GM12878 (cell line): ENCODE results near the gene FADS3. TPM values are rescaled to one million over a fixed set of nuclear protein-coding genes. Genes with fewer than 3 reads are reported as not detected.

Experiments used
- ATAC-seq: fragments of 200-7000 bp; cut with Tn5 transposase; 3 replicates; pipeline ENCODE4 v1.9.1; 2020; ENCODE audit warnings: mild to moderate bottlenecking, moderate library complexity
- BruUV-seq: library from RNA; stranded (reverse); fragments of 400-500 nt; replicated peaks from 2 replicates; lab custom pipeline; 2021; lab: Mats Ljungman, UMichigan
- CTCF ChIA-PET: fragments of 300-600 bp; sonication (Branson Sonifier 250); formaldehyde crosslinking; extraction: SDS; loops from one replicate; lab custom pipeline; 2021; ENCODE audit warnings: inconsistent platforms; lab: Yijun Ruan, JAX
- POLR2A ChIA-PET: fragments of 350-600 bp; formaldehyde crosslinking; extraction: SDS; loops from one replicate; lab custom pipeline; 2021; ENCODE audit warnings: inconsistent platforms; lab: Charles Lee
- RAD21 ChIA-PET: fragments of 300-600 bp; sonication (Branson Sonifier 250); formaldehyde crosslinking; loops from one replicate; lab custom pipeline; 2023; ENCODE audit warnings: antibody characterized with exemption; ENCODE audit not compliant: unreplicated experiment; lab: Charles Lee
- SMC1A ChIA-PET: fragments of 300-600 bp; sonication (Branson Sonifier 250); formaldehyde crosslinking; loops from one replicate; lab custom pipeline; 2023; ENCODE audit not compliant: unreplicated experiment, uncharacterized antibody; lab: Charles Lee
- DNase-seq: peaks from one replicate; pipeline ENCODE4 v3.0.0-alpha.2; 2011; ENCODE audit warnings: low read depth, low spot score
- FAIRE-seq: peaks from 3 replicates; lab custom pipeline; 2011; peaks lifted over from hg19 to GRCh38; lab: Jason Lieb, UNC
- H2AFZ ChIP-seq: 2 replicates; pipeline ENCODE4 v1.6.0; 2011; ENCODE audit warnings: low read depth, low read length, control low read depth; ENCODE audit not compliant: control insufficient read depth
- H3K27ac ChIP-seq: 2 replicates; pipeline ENCODE4 v1.5.1; 2011; ENCODE audit warnings: control low read depth; ENCODE audit not compliant: control insufficient read depth, insufficient read depth
- H3K27me3 ChIP-seq, 2 experiments: replicated peaks in 1 of 2; 2 replicates each; pipeline versions ENCODE4 v1.6.0 to v1.6.1; 2011; ENCODE audit warnings: low read length in 1 of 2; ENCODE audit not compliant: control insufficient read depth in 2 of 2, insufficient read depth in 2 of 2
- H3K36me3 ChIP-seq, 2 experiments: 2 replicates each; pipeline ENCODE4 v1.5.1; 2011; ENCODE audit warnings: low read length in 1 of 2; ENCODE audit not compliant: control insufficient read depth in 2 of 2, insufficient read depth in 2 of 2
- H3K4me1 ChIP-seq: 2 replicates; pipeline ENCODE4 v1.6.1; 2011; ENCODE audit warnings: mild to moderate bottlenecking, low read length, moderate library complexity, mixed read lengths; ENCODE audit not compliant: control insufficient read depth, insufficient read depth
- H3K4me2 ChIP-seq: 2 replicates; pipeline ENCODE4 v1.6.0; 2011; ENCODE audit warnings: control low read depth; ENCODE audit not compliant: control insufficient read depth, insufficient read depth
- H3K4me3 ChIP-seq: fragments of 200-600 bp; sonication (generic); 2 replicates; pipeline ENCODE4 v1.5.1; 2016
- H3K79me2 ChIP-seq: 2 replicates; pipeline ENCODE4 v1.6.0; 2011; ENCODE audit warnings: low read length; ENCODE audit not compliant: control insufficient read depth, insufficient read depth
- H3K9ac ChIP-seq: 2 replicates; pipeline ENCODE4 v1.8.0; 2011; ENCODE audit warnings: low read length, control low read depth, mixed read lengths; ENCODE audit not compliant: control insufficient read depth, insufficient read depth
- H3K9me3 ChIP-seq: replicated peaks from 3 replicates; pipeline ENCODE4 v1.5.1; 2011; ENCODE audit warnings: mild to moderate bottlenecking, low read length; ENCODE audit not compliant: control insufficient read depth, insufficient read depth
- H4K20me1 ChIP-seq: 2 replicates; pipeline ENCODE4 v1.6.0; 2011; ENCODE audit not compliant: control insufficient read depth, insufficient read depth
- ASH2L ChIP-seq: fragments of 300-600, 200-600 bp; sonication (generic); IDR thresholded peaks from 2 replicates; pipeline ENCODE4 v1.6.1; 2017; ENCODE audit warnings: low read depth, mild to moderate bottlenecking, borderline replicate concordance
- CEBPB ChIP-seq, 2 experiments: fragments of 150-350 bp in 1 of 2; IDR thresholded peaks; 2 replicates each; pipeline ENCODE4 v1.6.1; 2012 to 2014; ENCODE audit warnings: low read depth in 2 of 2, low read length in 2 of 2, borderline replicate concordance in 1 of 2, inconsistent platforms in 1 of 2
- CHD2 ChIP-seq: IDR thresholded peaks from 2 replicates; pipeline ENCODE4 v1.6.1; 2011; ENCODE audit warnings: low read depth, low read length, improper control_type of control experiment, borderline replicate concordance
- IKZF1 ChIP-seq: fragments of 450-650 bp; conservative IDR thresholded peaks from 2 replicates; pipeline ENCODE4 v1.6.1; 2017; ENCODE audit warnings: antibody characterized with exemption, mild to moderate bottlenecking
- IKZF2 ChIP-seq, 2 experiments: fragments of 450-650 bp; IDR thresholded peaks; 2 replicates each; pipeline ENCODE4 v1.6.1; 2017; ENCODE audit warnings: mild to moderate bottlenecking in 2 of 2, moderate library complexity in 2 of 2
- NFYB ChIP-seq: IDR thresholded peaks from 2 replicates; pipeline ENCODE4 v1.6.1; 2011; ENCODE audit warnings: low read depth, mild to moderate bottlenecking, low read length, improper control_type of control experiment, moderate library complexity; ENCODE audit not compliant: insufficient read depth
- NR2C2 ChIP-seq: IDR thresholded peaks from 2 replicates; pipeline ENCODE4 v1.6.1; 2011; ENCODE audit warnings: borderline replicate concordance, low read depth; ENCODE audit not compliant: control insufficient read depth, insufficient read length
- REST ChIP-seq: IDR thresholded peaks from 2 replicates; pipeline ENCODE4 v1.6.1; 2012; ENCODE audit warnings: mild to moderate bottlenecking, low read depth, low read length
- SIN3A ChIP-seq: IDR thresholded peaks from 2 replicates; pipeline ENCODE4 v1.6.1; 2012; ENCODE audit warnings: low read depth, low read length, improper control_type of control experiment
- SKIL ChIP-seq: fragments of 450-650 bp; IDR thresholded peaks from 2 replicates; pipeline ENCODE4 v1.6.1; 2017; ENCODE audit warnings: mild to moderate bottlenecking, low read depth, inconsistent platforms; ENCODE audit not compliant: poor library complexity, severe bottlenecking
- SMAD5 ChIP-seq: IDR thresholded peaks from 2 replicates; pipeline ENCODE4 v1.6.1; 2016; ENCODE audit warnings: antibody characterized with exemption, low read depth
- ZBTB40 ChIP-seq: fragments of 450-650 bp; IDR thresholded peaks from 2 replicates; pipeline ENCODE4 v1.6.1; 2016; ENCODE audit warnings: mild to moderate bottlenecking, moderate library complexity, borderline replicate concordance
- ZNF274 ChIP-seq: IDR thresholded peaks from one replicate; pipeline ENCODE4 v1.8.0; 2011; ENCODE audit not compliant: insufficient read length, insufficient read depth
- ZNF384 ChIP-seq: IDR thresholded peaks from 2 replicates; pipeline ENCODE4 v1.6.1; 2012; ENCODE audit warnings: low read depth, mild to moderate bottlenecking, low read length, improper control_type of control experiment, borderline replicate concordance
- ZNF622 ChIP-seq: fragments of 450-650 bp; IDR thresholded peaks from 2 replicates; pipeline ENCODE4 v1.6.1; 2017; ENCODE audit warnings: mild to moderate bottlenecking, inconsistent platforms
- WGBS: methylation state at CpG from one replicate; pipeline ENCODE4 v1.1.6; 2016; ENCODE audit warnings: low lambda C conversion rate; ENCODE audit not compliant: insufficient replicate concordance, insufficient coverage; ENCODE audit errors: missing lambda C conversion rate; 5-methylcytosine and 5-hydroxymethylcytosine counted together
- in situ Hi-C: fragments of 300-500 bp; cut with MboI; formaldehyde crosslinking; loops from 9 replicates; pipeline ENCODE4 v1.14.3; 2018; ENCODE audit warnings: mixed read lengths
- intact Hi-C: fragments of 100-400 bp; cut with micrococcal nuclease; formaldehyde crosslinking; loops from one replicate; pipeline ENCODE4 v1.14.2; 2022; ENCODE audit not compliant: unreplicated experiment
- polyA plus RNA-seq, 11 experiments: library from polyadenylated mRNA; depleted of rRNA in 4 of 11; unstranded in 6 of 11; stranded (reverse) in 5 of 11; fragments of >200 nt; fragmentation: Nextera tagmentation in 4 of 11; fragmentation: Illumina TruSeq in 1 of 11; extraction: Ambion mirVana in 4 of 11; extraction: Trizol in 1 of 11; gene quantifications; 1 replicate in 1 of 11; 2 replicates in 10 of 11; pipeline versions ENCODE4 v1.2.1 to v1.2.3, GENCODE V29; 2011 to 2016; ENCODE audit warnings: inconsistent platforms in 2 of 11, missing spikeins in 2 of 11, low read depth in 1 of 11
- total RNA-seq, 4 experiments: library from RNA; depleted of rRNA in 3 of 4; stranded (reverse); fragments of >200 nt in 3 of 4; fragmentation: Illumina TruSeq in 1 of 4; extraction: Trizol in 1 of 4; gene quantifications; 2 replicates each; pipeline versions ENCODE4 v1.2.1 to v1.2.3, GENCODE V29; 2013 to 2021

The FADS3 gene
- total and polyA plus RNA-seq, 10 of the 15 experiments (the other 5 are each of a cell fraction or from before 2014, with no cell fraction given), result 0.23 to 8.1 (median 4.2) TPM

GRCh38 chr11:61907282-61907681 lies 15.9 kb upstream of the FADS3 start:
- intact Hi-C loops, result no loop called here
- FAIRE-seq (no peak), DNase-seq (no peak), ATAC-seq (no peak)
- Histone ChIP-seq H3K9ac (no peak overlapping the region), H3K9me3 (no peaks in the 10 kb centered on the region), H3K4me3 (no peak overlapping the region), H3K4me2 (no peak overlapping the region), H4K20me1 (no peaks in the 10 kb centered on the region), H3K79me2 (no peaks in the 10 kb centered on the region), H3K27me3 (peaks cover 0 to 1% of the 10 kb centered on the region in 2 experiments; a peak in 1 of 4 replicates), H3K4me1 (no peaks in the 10 kb centered on the region), H3K27ac (no peak overlapping the region), H2AFZ (no peak overlapping the region), H3K36me3 (no peaks in the 10 kb centered on the region)
- TF ChIP-seq CHD2 (no peak), ZNF622 (no peak), ZNF274 (no peak), SIN3A (no peak), SMAD5 (no peak), ASH2L (no peak), IKZF2 (IDR thresholded peaks at IDR 0.05) (no peak), ZNF384 (no peak), REST (no peak), CEBPB (IDR thresholded peaks at IDR 0.05; ENCODE audit: borderline replicate concordance in 1 of 2, low read depth in 2 of 2, low read length in 2 of 2) (no peak), SKIL (no peak), NFYB (no peak), IKZF1 (no peak), ZBTB40 (no peak), NR2C2 (no peak)
- SMC1A ChIA-PET, result interaction anchor here (1.0 kb wide), 1 partner anchor 174 kb away, joined by 4 read pairs; no protein-coding TSS in a partner anchor
- BruUV-seq, result no TSS peak
- in situ Hi-C loops, result no loop called here
- CTCF ChIA-PET, result interaction anchor here (0.6 to 3.7 kb wide), 4 partner anchors 8 to 109 kb away, joined by 3 to 22 read pairs (median 4); no protein-coding TSS in a partner anchor
- RAD21 ChIA-PET, result interaction anchor here (1.1 to 2.1 kb wide), 2 partner anchors 41 to 175 kb away, joined by 3 to 9 read pairs; no protein-coding TSS in a partner anchor
- WGBS, result 41% methylated on average over 19 of the region's 19 CpGs
- POLR2A ChIA-PET, result interaction anchor here (0.5 kb wide), 1 partner anchor 37 kb away, joined by 4 read pairs; no protein-coding TSS in a partner anchor
